D721Med (cell line): ENCODE measurements around the gene NKAIN2.

ENCODE experiments used
- DNase-seq: peaks from one replicate; pipeline ENCODE4 v3.0.0; 2011; ENCODE audit warnings: low spot score; ENCODE audit not compliant: insufficient read length
- FAIRE-seq: peaks from 2 replicates; lab custom pipeline; 2011; peaks lifted over from hg19 to GRCh38; lab: Jason Lieb, UNC
- TF ChIP-seq, protein P1 (sequence below): IDR thresholded peaks from 2 replicates; pipeline ENCODE4 v1.5.1; 2012; ENCODE audit warnings: mild to moderate bottlenecking, control low read depth; ENCODE audit not compliant: insufficient read depth; ENCODE audit errors: missing control alignments

NKAIN2 gene

DNA sequence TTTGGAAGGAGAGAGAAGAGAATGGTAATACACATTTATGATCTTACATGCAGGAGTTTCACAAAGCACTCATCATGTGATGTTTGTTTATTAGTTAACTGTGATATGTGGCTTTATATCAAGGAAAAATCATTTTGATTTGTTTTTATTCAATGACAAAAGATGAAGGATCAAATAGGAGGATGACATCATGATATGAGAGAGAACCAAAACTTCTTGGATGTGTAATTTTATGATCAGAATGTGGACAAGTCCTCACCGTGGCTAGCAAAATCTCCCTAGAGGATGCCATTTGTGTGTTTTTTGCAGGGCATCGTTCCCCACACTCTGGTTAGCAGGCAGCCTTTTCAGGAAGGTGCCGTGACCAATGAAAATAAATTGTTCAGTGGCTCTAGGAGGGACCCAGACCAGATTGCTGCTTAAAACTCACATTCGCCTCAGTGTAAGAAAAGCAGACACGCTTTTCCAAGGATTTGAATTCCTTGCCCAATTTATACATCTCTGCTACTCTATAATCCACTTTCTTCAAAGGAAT is 552.7 kb downstream of the NKAIN2 start:
- no peak for FAIRE-seq
- DNase-seq, result no peak
- TF ChIP-seq, protein P1, sequence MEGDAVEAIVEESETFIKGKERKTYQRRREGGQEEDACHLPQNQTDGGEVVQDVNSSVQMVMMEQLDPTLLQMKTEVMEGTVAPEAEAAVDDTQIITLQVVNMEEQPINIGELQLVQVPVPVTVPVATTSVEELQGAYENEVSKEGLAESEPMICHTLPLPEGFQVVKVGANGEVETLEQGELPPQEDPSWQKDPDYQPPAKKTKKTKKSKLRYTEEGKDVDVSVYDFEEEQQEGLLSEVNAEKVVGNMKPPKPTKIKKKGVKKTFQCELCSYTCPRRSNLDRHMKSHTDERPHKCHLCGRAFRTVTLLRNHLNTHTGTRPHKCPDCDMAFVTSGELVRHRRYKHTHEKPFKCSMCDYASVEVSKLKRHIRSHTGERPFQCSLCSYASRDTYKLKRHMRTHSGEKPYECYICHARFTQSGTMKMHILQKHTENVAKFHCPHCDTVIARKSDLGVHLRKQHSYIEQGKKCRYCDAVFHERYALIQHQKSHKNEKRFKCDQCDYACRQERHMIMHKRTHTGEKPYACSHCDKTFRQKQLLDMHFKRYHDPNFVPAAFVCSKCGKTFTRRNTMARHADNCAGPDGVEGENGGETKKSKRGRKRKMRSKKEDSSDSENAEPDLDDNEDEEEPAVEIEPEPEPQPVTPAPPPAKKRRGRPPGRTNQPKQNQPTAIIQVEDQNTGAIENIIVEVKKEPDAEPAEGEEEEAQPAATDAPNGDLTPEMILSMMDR, result no peak

DNA sequence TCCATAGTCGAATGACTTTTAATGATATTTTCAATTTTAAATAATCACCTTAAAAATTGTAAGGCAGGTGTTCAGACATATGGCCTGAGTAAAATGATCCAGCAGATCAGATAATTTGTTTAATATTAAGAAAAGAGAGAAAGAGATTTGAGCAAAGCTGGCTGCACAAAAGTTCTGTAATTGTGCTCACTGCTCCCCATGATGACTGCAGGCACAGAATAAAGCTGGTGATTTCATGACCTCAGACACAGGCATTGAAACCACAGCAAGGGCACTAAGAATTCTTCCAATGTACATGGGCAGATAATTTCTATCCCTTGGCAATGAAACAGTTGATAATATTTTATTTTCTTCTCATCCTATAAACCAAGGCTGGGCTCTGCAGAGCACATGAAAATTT is 553.1 kb downstream of the NKAIN2 start:
- DNase-seq, result no peak
- TF ChIP-seq, protein P1, result no peak
- FAIRE-seq, result no peak

DNA sequence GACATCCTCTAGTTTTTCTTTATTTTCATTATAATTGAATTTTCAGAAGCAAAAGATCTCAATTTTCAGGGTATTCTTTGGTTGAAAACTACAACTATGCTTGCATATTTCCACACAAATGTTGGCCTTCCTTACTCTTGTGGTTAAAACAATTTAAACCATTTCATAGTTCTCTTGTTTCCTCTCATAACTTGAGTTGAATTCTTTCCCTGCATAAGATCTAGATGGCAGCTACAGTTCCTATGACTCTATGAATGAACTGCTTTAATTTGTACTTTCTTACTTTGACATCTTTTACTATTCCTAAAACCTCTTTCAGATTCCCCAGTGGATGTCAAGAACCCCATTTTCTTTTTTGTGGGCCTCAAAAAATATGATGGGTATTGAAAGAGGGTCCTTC is 564.5 kb downstream of the NKAIN2 start:
- FAIRE-seq (no peak), DNase-seq (no peak)
- TF ChIP-seq, protein P1, result no peak

DNA sequence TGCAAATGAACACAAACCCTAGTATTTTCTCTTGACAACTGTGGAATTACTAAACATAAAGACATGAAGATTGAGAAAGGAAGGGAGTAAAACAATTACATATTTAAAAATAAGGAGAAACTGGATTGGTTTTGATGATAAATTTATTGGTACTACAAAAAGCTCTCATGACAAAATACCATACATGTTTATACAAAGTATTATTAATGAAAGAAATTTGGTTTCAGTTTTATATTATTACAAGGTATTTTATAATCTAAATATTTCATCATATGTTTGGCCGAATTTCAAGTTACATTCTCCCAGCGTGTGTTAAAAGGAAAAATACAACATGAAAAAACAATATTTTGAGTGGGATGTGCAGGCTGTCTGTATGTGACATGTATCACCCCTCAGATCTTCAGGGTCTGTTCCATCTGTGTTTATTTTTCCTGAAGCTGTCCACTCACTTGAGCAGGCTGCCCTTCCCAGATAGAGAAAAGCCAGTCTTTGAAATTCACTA is 568.4 kb downstream of the NKAIN2 start:
- no peak for DNase-seq
- TF ChIP-seq, protein P1, result no peak
- no peak for FAIRE-seq

DNA sequence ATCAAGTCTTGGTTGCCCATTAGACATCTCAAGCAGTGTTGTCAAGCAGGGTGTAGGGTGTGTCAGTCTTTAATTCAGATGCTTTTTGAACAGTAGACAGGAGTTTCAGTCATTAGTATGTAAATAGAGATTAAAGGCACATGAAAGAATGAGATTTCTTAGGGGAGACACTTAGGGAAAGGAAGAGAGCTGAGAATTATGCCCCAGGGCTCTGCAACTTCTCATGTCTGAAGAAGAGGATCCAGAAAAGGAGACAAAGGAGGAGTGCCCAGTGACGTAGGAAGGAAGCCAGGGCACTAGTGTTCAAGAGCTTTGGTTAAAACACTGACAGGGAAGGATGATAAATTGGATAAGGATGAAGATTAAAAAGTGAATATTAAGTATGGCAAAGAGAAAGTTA is 569.7 kb downstream of the NKAIN2 start:
- no peak for FAIRE-seq
- DNase-seq, result no peak
- TF ChIP-seq, protein P1, result no peak

DNA sequence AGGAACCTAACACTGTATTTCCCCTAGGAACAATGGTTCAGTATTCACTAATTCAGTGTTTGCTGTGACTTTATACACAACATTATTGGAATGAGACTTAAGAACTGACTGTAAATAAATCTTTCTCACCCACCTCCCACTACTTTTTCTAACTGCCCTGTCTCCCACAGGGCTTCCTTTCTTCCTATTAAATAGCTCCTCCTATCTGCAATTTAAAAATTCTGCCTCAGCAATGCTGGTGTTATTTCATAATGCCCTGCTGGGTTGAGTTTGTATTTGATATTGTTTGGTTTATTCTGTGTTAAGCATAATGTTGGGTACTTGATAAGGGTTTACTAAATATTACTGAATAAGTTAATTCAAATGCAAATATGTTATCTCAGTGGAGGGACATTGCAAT is 585.5 kb downstream of the NKAIN2 start:
- DNase-seq (no peak), FAIRE-seq (no peak)
- TF ChIP-seq, protein P1, result peak; percentile 36

DNA sequence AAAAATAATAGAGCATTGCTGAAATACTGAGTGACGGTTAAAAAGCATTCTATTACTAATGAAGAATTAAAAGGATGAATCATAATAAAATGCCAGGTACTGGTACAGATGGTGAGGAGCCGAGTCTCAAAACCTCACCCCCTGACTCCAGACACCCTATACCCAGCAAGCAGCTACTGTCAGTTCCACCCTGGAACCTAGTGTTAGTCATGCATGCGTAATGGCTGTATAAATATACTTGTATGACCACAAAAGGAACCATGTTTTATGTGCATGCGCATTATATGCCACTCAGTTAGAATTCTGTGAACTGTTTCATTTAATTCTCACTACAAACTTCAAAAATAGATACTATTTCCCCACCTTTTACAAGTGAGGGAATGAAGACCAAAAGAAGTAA is 589.9 kb downstream of the NKAIN2 start:
- TF ChIP-seq, protein P1, result no peak
- FAIRE-seq (no peak), DNase-seq (no peak)
